Vagina (tissue), 2 donors: ENCODE results near the gene SP140L.

ENCODE experiments used
- POLR2A ChIP-seq, 2 donors: fragments of 450-650 bp; IDR thresholded peaks; one replicate each; pipeline ENCODE4 v1.6.1; 2017; ENCODE audit warnings: antibody characterized with exemption in 2 of 2, mild to moderate bottlenecking in 2 of 2, moderate library complexity in 2 of 2
- POLR2AphosphoS5 ChIP-seq, 2 donors: sonication (generic); formaldehyde crosslinking; IDR thresholded peaks; one replicate each; pipeline ENCODE4 v1.9.0; 2017; ENCODE audit warnings: antibody characterized with exemption in 2 of 2, mild to moderate bottlenecking in 2 of 2, low read depth in 1 of 2; ENCODE audit not compliant: insufficient read depth in 1 of 2
- TF ChIP-seq, protein P1 (sequence below), 3 experiments: fragments of 450-650 bp in 2 of 3; fragments of 200-600 bp in 1 of 3; sonication (generic) in 1 of 3; IDR thresholded peaks; one replicate each; pipeline ENCODE4 v1.5.1; 2017 to 2019; ENCODE audit warnings: antibody characterized with exemption in 3 of 3, mild to moderate bottlenecking in 2 of 3, moderate library complexity in 2 of 3

- TF ChIP-seq, protein P1, sequence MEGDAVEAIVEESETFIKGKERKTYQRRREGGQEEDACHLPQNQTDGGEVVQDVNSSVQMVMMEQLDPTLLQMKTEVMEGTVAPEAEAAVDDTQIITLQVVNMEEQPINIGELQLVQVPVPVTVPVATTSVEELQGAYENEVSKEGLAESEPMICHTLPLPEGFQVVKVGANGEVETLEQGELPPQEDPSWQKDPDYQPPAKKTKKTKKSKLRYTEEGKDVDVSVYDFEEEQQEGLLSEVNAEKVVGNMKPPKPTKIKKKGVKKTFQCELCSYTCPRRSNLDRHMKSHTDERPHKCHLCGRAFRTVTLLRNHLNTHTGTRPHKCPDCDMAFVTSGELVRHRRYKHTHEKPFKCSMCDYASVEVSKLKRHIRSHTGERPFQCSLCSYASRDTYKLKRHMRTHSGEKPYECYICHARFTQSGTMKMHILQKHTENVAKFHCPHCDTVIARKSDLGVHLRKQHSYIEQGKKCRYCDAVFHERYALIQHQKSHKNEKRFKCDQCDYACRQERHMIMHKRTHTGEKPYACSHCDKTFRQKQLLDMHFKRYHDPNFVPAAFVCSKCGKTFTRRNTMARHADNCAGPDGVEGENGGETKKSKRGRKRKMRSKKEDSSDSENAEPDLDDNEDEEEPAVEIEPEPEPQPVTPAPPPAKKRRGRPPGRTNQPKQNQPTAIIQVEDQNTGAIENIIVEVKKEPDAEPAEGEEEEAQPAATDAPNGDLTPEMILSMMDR (IDR thresholded peaks at IDR 0.05) = no peak
- no peak for TF ChIP-seq POLR2A (IDR thresholded peaks at IDR 0.05)
- no peak for TF ChIP-seq POLR2AphosphoS5 (IDR thresholded peaks at IDR 0.05; ENCODE audit: insufficient read depth in 1 of 2, low read depth in 1 of 2)
These were observed 33.0 kb downstream of the SP140L start for GRCh38 chr2:230360028-230360427.
